Daoy (cell line): ENCODE measurements around the gene CHAC1. TPM values are rescaled to one million over a fixed set of nuclear protein-coding genes. Genes with fewer than 3 reads are reported as not detected.

Experiments used
- DNase-seq: peaks from one replicate; pipeline ENCODE4 v3.0.0-alpha.2; 2015; ENCODE audit warnings: low read depth
- total RNA-seq: library from RNA; depleted of rRNA; stranded (reverse); fragments of >200 nt; shearing (Covaris generic); gene quantifications from 2 replicates; pipeline ENCODE4 v1.2.3, GENCODE V29; 2014

Gene CHAC1
- total RNA-seq, 1 experiment from 2014 or later, result 4.4 TPM

DNA sequence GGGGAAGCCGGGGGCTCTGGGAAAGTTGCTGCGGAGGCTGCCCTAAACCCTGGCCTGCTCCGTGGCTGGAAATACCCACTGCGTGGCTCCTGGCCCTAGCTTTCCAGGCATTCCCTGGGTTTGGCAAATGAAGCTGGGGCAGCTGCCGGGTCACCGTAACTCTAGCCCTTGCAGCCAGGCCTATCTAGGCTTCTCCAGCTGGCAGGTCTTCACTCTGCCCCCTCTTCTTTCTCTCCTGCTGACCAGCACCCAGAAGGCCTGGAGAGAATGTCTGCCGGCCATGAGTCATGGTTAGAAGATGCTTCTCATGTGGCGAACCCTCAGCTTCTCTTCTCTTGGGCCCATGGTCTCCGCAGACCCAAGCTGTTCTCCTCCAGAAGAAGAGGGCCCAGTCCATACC lies 29.7 kb upstream of the CHAC1 start:
- DNase-seq, result no peak

DNA sequence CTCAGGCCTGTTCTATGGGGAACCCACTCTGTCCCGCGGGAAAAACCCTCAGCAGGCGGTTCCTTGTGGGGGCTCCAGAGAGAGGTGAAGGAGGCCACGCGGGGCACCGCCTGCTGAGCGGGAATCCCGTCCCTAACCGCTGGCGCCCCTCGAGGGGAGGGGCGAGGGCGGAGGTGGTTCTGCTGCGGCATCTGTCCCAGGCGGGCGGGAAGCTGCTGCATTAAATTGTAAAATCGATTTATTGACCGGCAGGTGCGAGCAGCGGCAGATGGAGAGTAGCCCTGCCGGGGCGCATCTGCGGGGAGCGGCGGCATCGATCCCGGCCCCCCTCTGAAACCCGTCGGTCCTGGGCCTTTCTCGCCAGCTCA lies 27.8 kb upstream of the CHAC1 start:
- no peak for DNase-seq

DNA sequence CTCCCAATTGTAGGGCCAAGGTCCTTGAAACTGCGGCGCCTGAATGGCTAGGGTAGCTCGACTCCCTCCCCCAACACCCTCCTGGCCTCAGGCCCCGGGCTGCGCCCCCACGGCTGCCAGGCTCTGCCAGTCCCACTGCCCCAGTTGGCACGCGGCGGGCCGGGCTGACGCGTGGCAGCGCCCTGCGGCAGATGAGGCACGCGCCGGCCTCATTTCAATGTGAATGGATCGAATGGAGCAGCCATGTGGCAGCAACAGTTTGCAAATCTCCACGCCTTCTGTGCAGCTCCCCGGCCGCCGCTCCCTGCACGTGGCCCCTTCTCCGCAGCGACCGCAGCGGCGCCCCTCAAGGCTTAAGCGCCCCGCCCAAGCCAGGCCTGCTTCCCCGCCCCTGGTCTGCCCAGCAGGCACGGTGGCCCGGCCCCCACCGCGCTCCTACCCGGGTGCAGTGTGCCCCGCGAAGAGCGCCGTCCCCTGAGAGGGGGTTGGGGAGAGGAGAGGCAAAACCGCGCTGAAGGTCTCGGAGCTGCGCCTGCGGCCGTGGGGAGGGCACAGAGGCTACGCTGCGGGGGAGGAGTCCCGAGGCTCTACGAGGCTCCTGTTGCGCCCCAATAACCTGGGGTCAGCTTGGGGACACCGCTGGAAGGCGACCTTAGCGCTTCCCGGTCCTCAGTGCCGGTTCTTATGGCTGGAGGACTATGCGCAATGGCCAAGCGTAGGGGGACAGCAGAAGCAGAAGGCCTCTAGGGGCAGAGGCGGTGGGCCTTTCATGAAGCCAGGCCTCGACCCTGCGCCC lies 27.2 kb upstream of the CHAC1 start:
- DNase-seq, result no peak

DNA sequence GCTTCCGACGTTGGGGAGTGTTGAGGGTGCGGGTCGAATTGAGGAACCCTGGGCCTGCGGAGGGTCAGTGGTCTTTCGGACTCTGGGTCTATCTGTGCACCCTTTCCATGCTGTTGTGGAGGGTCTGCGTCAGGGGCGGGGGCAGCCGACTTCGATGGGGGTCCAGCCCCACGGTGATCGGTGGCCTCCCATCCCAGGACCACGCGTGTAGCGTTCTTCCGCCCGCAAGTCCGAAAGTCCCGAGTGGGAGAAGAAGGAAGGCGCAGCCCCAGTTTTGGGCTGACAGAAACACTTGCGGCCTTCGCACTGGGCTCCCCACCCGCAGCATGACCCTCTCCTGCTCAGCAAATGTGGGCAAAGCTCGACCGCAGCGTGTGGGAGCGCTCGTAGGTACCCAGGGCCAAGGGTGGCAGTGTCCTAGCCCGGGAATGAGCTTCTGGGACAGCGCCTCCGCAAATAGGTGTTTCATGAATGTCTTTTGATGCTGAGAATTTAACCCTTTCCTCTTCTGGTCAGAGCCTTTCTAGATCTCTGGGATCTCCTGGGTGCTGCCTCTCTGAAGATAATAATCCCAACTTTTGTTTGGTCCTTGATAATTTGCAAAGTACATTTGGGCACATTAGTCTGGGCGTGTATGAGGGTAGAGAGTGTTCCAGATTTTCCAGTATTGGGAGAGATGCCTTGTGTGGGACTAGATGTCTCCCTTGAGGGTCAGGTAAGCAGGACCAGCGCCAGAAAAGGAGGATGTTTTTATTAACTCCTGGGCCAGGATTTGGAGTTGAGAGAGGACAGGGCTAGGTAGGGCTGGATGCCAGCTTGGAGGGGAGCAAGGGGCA lies 26.4 kb upstream of the CHAC1 start:
- no peak for DNase-seq

DNA sequence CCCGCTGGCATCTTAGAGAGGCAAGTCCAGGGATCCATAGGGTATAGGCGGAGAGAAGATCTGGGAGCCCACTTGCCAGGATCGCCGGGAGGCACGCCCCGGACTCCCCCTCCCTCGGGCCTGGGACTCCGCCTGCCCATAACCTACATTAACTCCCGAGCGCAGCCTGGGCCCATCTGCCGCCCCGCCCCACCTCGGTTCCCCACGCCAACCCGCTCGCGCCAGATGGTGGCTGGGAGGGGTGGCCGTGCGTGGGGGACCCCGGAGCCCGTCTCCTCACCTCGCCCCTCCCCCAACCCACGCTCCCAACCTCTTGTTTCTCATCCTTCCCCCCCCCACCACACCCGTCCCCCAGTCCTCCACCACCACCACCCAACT lies 25.8 kb upstream of the CHAC1 start:
- no peak for DNase-seq

DNA sequence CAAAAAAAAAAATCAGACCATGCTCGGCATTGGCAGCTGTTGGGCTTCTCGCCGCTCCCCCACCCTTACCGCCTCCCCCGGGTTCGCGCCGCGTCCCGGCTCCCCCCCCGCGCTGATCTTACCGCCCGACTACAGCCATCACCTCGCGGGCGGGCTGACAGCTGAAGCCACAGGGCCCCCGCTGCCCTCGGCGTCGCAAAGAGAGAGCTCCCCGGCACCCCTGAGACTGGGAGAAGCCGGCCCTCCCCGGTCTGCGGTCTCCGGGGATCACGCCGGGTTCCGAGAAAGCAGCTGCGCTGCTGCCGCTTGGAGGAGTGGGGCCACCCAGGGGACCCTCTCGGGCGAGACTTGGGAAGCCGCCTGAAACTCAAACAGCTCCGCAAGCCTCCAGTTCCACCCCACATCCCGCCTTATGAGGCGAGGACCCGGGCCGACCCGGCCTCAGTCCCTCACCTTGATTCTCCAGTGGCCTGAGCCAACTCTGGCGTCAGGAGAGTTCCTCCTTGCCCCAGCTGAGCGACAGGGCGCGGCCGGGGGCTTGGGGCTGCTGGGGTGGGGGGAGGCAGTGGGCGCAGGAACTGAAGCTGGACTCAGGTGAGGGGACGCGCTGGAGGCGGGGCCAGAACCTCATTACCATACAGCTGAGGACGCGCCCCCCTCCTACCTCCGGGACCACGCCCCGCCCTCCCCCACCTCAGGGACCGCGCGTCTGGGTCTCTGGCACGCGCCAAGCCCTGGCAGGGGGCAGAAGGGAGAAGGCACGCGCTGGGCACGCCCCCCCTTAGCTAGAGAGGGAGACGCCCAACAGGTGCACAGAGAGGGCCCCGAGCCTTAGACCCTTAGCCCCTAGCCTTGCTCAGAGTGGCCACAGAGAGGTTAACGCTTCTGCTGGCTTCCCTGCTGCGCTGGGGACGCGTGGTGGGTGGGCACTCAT lies 25.1 kb upstream of the CHAC1 start:
- no peak for DNase-seq

DNA sequence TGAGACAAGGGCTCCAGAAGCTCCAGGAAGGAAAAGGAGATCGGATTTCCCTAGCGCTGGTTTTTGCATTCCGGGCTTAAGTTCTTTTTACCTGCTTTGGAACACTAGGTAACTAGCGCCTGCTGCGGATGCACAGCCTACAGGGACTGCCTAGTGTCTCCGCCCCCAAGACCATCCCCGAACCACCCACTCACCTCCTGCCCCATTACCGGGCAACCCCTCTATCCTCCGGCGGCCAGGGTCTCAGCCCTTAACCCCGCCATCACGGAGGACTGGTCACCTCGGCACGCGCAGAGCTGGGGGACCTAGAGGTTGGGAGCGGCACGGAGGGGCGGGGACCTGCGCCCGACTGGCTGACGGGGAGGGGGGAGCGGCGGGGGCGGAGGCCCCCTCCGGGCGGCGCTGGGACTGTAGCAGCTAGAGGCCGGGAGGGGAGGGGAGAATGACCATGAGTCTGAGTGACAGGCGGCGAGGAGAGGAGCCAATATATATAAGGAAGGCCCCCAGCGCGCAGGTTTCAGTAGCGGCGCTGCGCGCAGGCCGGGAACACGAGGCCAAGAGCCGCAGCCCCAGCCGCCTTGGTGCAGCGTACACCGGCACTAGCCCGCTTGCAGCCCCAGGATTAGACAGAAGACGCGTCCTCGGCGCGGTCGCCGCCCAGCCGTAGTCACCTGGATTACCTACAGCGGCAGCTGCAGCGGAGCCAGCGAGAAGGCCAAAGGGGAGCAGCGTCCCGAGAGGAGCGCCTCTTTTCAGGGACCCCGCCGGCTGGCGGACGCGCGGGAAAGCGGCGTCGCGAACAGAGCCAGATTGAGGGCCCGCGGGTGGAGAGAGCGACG lies 24.2 kb upstream of the CHAC1 start, which contains the start of gene DLL4:
Gene DLL4 (plus strand): TSS at position 520 of the 839 bp plus-strand sequence. CDS start 329 bp downstream, outside the sequence.
- DNase-seq, result peak; percentile 70

DNA sequence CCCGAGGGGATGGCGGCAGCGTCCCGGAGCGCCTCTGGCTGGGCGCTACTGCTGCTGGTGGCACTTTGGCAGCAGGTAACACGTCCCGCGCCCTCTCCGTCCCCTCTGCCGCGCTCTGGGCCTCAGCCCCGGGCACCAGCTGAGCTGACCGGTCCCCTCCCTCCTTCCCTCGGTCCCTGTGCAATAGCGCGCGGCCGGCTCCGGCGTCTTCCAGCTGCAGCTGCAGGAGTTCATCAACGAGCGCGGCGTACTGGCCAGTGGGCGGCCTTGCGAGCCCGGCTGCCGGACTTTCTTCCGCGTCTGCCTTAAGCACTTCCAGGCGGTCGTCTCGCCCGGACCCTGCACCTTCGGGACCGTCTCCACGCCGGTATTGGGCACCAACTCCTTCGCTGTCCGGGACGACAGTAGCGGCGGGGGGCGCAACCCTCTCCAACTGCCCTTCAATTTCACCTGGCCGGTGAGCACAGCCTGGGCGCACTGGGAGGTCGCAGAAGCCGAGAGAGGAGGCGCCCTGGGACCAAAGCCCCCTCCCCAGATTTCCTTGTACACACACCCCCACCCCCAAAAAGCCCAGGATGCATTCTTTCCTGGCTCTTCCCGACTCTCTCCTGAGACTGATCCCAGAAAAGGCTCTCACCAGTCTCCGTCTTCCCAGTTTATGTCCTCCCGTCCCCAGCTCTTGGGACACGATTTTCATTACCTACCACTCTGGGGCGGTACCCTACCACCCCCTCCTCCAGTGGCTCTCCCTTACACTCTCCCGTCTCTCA lies 23.4 kb upstream of the CHAC1 start:
- DNase-seq, result peak; percentile 56

DNA sequence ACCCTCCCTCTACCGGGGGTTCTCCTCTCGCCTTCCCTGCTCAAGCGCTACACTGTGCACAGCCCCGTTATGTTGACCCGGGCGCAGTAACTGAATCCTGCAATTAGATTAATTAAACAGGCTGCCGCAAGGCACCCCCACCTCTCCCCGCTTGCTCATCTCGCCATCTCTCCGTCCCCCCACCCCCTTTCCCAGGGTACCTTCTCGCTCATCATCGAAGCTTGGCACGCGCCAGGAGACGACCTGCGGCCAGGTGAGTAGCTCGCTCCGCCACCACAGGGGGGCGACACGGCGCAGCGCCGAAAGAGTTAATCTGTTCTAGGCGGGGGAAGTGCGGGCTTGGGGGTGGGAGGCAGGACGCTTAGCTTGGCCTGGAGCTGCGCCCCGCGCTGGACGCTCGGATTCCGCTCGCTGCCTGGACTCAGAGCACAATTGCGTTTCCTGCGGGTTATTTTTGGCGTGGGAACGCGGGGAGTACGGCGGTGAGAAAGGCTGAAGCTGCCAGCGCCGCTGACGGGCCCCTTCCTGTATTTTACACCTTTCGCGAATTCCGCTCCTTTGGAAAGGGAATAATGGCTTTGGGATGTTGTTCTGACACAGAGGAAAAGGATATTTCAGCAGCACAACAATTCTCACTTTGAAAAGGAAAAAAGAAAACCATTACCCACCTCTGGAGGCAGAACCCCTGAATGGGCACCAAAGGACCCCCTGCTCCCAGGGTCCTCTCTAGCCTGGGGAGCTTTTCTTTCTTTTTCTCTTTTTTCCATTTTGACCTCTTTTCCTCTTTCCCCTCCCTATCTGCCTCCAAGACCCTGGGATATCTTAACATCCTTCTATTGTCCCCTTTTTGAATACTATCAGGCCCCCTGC lies 22.6 kb upstream of the CHAC1 start:
- DNase-seq, result peak; percentile 55

DNA sequence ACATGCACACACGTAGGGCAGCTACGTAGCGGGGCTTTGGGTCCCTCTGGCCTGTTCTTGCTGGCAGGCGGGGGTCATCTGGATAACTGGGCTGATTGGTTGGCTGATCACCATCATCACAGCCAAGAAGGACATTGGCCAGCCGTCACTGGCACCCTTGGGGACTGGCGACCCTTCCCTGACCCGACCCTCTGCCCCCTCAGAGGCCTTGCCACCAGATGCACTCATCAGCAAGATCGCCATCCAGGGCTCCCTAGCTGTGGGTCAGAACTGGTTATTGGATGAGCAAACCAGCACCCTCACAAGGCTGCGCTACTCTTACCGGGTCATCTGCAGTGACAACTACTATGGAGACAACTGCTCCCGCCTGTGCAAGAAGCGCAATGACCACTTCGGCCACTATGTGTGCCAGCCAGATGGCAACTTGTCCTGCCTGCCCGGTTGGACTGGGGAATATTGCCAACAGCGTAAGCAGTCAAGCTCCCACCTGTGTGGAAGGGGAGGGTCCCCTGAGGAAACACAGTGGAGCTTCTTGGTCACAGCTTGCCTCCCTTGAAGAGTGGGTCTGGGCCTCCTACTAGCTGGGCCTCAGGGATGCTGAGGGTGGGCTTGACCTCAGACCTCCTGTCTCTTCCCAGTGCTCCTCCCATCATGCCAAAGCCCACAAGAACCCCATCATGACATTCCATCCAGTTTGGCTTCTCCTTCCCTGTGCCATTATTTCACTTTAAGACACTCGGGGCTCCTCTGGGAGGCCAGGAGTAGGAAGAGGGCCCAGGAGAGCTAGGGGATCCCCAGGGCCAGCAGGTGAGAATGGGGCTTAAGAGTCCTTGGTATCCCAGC lies 21.8 kb upstream of the CHAC1 start:
- DNase-seq, result no peak

DNA sequence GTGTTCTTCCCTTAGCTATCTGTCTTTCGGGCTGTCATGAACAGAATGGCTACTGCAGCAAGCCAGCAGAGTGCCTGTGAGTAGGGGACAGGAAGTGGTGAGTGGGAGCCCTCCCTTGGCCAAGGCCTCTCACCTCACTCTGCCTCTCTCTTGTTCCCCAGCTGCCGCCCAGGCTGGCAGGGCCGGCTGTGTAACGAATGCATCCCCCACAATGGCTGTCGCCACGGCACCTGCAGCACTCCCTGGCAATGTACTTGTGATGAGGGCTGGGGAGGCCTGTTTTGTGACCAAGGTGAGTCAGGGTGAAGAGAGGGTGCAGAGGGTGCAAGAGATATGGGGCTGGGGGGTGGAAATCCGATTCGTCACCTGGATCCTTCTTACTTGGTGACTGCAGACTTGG lies 21.1 kb upstream of the CHAC1 start:
- no peak for DNase-seq

DNA sequence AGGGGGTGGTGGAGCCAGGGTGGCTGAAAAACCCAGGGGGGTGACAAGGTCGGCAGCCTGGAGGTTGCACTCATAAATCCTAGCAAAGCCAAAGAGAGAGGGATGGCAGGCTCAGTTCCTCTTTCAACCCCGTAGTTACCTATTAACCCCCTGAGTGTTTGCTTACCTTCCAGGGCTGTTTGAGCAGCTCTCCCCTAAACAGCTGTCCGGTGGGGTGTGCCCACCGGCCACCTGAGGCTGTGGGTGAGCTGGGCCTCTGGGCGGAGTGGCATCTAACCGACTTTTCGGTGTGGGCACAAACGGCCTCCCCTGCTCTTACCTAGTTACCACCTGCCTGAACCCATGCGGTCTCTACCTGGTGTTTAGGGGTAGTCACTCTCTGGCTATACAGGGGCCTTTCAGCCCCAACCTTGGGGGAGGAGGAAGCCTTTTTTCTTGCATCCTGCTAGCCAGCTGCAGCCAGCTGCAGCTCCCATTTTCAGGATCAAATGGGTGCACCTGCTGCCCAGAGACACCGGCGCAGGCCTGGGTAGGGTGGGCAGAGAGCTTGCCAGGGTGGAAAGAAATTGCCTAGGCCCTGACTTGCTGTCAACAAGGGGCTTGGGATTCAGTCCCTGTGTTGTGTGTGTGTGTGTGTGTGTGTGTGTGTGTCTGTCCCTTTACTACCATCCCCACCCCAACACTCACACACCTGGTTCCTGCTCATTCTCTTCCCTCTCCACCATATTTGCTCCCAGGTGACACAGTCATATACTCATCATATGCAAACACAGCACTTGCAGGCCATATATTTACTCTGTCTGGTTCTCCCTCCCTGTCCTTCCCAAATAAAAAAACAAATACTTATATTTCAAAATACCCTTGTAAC lies 20.4 kb upstream of the CHAC1 start:
- DNase-seq, result no peak

DNA sequence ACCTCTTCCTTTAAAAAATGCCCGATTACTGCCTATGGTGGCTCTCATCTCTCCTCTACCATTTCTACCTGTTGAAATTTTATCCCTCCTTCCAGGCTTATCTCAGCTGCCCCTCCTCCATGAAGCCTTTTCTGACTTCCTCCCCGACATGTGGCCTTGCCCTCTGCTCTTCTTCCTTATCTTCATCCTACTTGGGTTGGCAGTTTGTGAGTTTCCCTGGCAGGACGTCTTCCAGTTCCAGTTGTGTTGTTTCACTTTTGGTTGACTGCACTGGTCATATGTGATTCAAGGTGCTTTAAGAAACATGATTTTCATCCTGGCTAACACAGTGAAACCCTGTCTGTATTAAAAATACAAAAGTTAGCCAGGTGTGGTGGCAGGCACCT lies 19.8 kb upstream of the CHAC1 start:
- no peak for DNase-seq

DNA sequence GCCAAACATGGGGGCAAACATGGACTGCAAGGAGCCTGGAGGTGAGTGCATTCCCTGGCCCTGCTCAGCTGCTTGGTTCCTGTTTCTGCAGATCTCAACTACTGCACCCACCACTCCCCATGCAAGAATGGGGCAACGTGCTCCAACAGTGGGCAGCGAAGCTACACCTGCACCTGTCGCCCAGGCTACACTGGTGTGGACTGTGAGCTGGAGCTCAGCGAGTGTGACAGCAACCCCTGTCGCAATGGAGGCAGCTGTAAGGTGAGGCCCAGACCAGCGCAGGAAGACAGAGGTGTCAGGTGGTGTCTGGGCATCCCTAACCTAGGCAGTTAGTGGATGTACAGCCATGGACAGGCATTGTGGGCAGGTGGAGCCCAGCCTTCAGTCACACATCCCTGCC lies 18.8 kb upstream of the CHAC1 start:
- DNase-seq, result no peak

DNA sequence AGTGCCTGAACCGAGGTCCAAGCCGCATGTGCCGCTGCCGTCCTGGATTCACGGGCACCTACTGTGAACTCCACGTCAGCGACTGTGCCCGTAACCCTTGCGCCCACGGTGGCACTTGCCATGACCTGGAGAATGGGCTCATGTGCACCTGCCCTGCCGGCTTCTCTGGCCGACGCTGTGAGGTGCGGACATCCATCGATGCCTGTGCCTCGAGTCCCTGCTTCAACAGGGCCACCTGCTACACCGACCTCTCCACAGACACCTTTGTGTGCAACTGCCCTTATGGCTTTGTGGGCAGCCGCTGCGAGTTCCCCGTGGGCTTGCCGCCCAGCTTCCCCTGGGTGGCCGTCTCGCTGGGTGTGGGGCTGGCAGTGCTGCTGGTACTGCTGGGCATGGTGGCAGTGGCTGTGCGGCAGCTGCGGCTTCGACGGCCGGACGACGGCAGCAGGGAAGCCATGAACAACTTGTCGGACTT lies 17.0 kb upstream of the CHAC1 start:
- DNase-seq, result no peak

DNA sequence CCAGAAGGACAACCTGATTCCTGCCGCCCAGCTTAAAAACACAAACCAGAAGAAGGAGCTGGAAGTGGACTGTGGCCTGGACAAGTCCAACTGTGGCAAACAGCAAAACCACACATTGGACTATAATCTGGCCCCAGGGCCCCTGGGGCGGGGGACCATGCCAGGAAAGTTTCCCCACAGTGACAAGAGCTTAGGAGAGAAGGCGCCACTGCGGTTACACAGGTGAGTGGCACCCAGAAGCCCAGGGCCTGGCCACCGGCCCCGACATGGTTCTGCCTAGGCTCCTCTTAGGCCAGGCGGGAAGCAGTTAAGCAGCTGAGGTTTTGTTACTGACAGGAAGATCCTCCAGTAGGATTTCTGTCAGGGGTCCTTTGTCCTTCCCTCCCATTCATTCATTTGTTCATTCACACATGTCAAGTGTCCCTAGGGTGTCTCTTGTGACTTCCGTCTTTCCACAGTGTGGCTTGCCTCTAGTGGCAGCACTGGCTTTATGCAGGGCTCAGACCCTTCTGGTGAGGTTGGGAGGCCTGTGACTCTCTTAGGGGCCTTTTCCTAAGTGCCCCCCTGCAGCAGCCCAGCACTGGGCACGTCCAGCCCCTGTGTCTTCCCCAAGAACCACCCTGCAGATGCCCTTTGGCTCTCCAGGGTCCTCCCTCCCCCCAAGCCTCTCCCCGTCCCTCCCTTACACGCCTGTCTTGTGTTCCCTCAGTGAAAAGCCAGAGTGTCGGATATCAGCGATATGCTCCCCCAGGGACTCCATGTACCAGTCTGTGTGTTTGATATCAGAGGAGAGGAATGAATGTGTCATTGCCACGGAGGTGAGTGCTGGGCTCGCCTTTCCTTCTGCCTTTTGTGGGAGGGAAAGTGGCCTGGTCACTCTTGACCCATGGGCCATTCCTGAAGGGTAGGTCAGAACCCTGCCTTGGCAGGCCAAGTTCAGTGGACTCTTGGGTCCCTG lies 16.3 kb upstream of the CHAC1 start:
- no peak for DNase-seq
